GM21515 (cell line): ENCODE data around the gene OR5M10.
"Not testable (repeated sequence)": the region's sequence is repeated elsewhere in the genome, so short reads cannot be mapped to it uniquely, and the experiment has no call there.

Experiments used
- ATAC-seq: cut with Tn5 transposase; IDR thresholded peaks from one replicate; pipeline ENCODE4 v1.9.1; 2021; ENCODE audit not compliant: unreplicated experiment

OR5M10 gene

DNA sequence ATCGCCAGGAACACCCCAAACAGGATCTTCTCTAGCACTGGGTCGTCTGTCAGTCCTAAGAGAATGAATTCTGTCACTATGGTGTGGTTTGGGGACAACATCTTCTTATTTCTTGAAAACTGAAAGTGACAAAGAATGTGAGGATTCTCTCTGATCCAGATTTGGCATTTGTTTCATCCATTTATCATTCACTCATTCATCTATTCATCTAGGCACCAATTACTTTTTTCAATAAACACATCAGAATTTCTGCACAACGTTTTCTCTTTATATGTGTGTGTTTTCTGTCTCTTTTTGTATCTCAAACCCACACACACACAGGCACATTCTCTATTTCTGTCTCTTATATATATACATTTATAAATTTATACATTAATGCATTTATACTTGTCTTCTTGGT is at the start of gene OR5M10:
Gene OR5M10 (minus strand): TSS at position 101 of the 400 bp plus-strand sequence. CDS start 0 bp downstream, at position 101.
- no peak for ATAC-seq

DNA sequence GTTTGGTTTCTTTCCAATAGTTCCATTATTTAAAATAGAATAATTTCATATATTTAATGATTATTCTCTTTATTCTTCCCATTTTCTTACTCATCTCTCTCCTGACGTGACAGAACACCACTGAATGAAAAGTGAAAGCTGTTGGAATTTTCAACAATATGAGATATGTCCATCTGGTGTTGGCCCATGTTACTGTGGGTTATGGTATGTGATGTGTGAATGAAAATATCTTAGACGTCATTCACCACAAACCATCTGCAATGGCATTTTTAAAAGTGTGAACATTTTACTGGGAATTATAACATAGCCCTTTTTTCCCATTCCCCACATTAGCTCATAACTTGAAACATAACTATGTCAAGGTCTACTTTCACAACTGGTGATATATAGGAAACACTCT is 48.4 kb upstream of the OR5M10 start:
- ATAC-seq, result no peak

DNA sequence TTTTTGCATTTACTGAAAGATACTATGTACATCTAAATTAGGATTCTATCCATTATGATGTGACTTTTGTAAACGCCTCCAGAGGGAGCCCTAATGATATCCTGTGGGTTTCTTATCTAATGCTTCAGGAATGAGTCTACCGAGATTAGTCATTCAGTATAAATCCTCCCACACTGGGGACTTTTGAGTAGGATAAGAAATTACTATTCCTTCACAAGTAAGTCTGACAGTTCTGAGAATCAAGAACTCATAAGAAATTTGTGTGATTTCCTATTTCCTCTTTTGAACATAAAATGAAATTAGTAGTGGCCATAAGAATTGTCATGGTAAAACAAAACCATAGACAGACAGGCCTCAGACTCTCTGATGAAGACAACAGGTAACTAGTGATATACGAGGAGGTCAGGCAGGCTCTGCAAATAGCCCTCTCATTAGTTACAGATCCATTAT is 47.2 kb upstream of the OR5M10 start:
- no peak for ATAC-seq

DNA sequence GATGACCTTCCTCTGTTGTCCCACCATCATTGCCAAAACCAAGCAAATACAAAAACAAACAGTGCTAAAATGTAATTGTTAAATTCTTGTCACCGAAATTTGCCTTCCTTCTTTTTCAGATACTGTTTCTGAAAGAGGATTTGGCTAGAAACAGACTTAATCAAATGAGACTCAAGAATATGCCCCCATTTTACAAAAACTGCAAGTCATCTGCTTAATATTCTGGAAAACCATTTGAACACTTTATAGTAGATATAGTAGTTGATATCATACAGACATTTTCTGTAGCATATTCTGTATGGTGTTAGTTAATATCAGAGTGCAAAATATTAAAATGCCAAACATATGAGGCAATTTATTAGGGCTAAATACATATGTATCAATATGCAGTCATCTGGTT is 33.7 kb upstream of the OR5M10 start:
- no peak for ATAC-seq

DNA sequence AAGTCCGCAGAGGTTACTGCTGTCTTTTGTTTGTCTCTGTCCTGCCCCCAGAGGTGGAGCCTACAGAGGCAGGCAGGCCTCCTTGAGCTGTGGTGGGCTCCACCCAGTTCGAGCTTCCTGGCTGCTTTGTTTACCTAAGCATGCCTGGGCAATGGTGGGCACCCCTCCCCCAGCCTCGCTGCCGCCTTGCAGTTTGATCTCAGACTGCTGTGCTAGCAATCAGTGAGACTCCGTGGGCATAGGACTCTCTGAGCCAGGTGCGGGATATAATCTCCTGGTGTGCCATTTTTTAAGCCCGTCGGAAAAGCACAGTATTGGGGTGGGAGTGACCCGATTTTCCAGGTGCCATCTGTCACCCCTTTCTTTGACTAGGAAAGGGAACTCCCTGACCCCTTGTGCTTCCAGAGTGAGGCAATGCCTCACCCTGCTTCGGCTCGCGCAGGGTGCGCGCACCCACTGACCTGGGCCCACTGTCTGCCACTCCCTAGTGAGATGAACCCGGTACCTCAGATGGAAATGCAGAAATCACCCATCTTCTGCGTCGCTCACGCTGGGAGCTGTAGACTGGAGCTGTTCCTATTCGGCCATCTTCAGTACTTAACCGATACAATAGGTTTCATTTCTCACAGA is 14.7 kb upstream of the OR5M10 start:
- not testable (repeated sequence) for ATAC-seq

DNA sequence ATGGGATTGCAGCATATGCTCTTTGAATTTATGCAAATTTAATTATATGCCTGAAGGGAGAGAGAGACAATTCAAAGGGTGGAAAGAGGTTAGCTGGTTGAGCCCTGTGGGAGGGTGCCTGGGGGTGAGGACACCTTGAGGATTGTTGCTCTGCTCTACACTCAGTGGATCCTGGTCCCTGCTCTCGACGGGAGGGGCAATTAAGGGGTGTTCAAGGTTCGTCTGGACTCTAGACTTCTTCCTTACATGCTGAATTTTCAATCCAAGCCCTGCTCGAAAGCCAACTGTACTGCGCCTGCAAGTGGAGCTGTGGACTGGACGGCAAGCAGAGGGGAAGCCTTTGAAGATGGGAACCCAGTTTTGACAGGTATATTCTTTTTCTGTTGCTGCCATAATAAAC is 18.9 kb downstream of the OR5M10 start:
- no peak for ATAC-seq

DNA sequence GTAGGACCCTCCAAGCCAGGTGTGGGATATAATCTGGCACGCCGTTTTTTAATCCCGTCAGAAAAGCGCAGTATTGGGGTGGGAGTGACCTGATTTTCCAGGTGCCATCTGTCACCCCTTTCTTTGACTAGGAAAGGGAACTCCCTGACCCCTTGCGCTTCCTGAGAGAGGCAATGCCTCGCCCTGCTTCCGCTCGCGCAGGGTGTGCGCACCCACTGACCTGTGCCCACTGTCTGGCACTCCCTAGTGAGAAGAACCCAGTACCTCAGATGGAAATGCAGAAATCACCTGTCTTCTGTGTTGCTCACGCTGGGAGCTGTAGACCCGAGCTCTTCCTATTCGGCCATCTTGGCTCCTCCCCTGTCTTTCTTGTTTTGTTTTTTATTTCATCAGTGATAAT is 22.8 kb downstream of the OR5M10 start:
- ATAC-seq, result not testable (repeated sequence)

DNA sequence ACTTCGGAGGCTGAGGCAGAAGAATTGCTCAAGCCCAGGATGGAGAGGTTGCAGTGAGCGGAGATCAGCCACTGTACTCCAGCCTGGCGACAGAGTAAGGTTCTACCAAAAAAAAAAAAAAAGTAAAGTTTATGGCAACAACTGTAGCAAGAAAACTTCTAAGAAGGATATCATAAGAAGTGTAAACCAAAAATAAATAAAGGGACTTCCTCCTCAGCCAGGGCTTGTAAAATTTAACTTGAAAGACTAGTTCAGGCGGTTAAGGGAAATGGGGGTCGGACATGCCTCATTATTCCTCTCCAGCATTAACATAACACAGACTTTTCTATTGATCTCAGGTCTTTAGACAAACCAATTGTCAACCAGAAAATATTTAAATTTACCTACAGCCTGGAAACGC is 32.0 kb downstream of the OR5M10 start:
- ATAC-seq, result no peak

DNA sequence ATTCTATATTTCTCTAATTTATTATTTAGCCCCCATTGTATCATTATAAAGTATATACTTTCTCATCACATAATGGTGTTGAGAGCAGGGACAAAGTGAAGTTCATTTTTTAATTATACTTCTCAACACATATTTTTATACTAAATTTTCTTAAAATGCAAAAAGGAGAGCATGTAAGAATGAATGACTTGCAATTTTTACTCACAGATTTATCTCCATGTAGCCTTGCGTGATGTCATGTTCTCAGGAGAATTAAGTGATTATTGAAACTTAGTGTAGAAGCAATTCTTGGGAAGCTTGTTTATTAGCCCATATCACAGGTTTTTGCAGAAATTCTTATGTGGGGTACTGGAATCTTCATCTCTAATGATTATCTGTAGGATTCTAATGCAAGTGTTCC is 33.8 kb downstream of the OR5M10 start:
- ATAC-seq, result no peak

DNA sequence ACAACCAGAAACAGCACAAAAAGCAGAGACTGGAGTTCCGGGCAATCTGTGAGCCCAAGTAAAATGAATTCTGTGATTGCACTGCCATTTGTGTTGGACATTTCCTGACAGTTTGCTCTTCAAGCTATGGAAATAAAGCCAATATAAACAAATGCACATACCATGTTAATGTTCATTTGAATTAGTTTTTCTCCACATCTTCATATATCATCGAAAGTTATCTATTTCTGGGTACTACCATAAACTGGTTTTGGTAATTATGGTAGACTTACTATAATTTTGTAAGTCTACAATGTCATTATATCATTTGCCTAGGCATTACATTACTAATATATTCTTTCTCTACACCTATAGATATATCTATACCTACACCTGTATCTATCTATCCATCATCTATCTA is 34.4 kb downstream of the OR5M10 start, which contains the start of gene OR5M11:
Gene OR5M11 (minus strand): TSS at position 101 of the 400 bp plus-strand sequence. CDS start 0 bp downstream, at position 101.
- ATAC-seq, result no peak

DNA sequence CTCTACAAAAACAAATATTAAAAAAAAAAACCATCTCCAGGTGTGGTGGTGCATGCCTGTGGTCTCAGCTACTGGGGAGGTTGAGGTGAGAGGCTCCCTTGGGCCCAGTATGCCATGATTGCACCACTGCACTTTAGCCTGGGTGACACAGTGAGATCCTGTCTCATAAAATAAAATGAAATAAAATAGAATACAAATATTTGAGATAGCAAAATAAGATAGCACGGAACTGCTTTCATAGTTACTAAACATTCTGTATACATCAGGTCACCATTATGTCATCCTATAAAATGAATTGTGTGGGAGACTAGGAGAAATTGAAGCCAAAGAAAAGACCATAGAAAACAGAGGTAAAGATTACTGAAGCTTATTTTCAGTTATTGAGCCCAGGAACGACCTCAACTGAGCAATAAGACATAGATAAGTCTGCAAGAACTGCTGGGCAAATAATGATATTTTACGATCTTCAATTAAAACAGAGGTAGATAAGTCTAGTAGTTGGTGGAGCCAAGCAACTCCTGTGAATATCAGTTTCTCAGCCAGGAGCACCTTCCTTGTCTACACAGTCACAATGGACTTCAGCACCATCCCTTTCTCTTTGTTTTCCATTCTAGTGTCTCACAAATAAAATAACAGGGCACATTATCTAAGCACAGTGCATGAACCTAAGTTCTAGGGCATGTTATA is 44.3 kb downstream of the OR5M10 start:
- ATAC-seq, result no peak

DNA sequence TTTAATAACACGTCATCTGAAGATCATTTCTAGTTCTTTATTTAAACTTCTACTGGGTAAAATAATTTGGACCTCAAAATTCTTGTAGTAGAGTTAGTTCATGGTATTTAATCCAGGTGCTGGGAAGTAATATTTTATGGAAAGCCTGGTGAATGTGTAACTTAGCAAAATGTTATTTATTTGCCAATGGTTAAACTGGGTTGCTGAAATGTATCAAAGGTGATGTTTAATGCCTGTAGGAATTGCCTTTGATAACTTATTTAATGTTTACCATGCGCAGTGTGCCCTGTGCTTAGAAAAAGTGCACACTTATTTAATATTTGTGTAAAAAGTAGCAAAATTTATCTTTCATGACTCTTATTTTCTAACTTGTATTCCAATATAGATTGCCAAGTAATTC is 45.7 kb downstream of the OR5M10 start:
- ATAC-seq, result no peak
